SW 1271 (cell line): ENCODE results near the gene HLA-DQA2.
"Not testable (repeated sequence)": the region's sequence is repeated elsewhere in the genome, so short reads cannot be mapped to it uniquely, and the experiment has no call there.

Source experiments
- DNase-seq, 2 experiments: peaks; one replicate each; lab custom pipeline; 2025; lab: John Stamatoyannopoulos, UW

The HLA-DQA2 gene

GRCh38 chr6:32779036-32779435 lies 37.8 kb downstream of the HLA-DQA2 start:
- no peak for DNase-seq

DNA sequence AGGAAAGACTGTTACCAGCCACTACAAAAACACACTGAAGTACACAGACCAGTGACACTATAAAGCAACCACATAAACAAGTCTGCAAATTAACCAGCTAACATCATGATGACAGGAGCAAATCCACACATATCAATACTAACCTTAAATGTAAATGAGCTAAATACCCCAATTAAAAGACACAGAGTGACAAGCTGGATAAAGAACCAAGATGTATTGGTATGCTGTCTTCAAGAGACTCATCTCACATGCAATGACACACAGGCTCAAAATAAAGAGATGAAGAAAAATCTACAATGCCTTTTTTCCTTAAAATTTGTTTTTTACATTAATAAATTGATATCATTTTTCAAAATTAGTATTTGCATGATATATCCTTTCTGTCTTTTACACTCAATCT lies 41.7 kb downstream of the HLA-DQA2 start:
- DNase-seq: not testable (repeated sequence)

GRCh38 chr6:32785781-32786533 lies 44.8 kb downstream of the HLA-DQA2 start:
- DNase-seq: peak in 1 of 2 experiments; percentile 67

DNA sequence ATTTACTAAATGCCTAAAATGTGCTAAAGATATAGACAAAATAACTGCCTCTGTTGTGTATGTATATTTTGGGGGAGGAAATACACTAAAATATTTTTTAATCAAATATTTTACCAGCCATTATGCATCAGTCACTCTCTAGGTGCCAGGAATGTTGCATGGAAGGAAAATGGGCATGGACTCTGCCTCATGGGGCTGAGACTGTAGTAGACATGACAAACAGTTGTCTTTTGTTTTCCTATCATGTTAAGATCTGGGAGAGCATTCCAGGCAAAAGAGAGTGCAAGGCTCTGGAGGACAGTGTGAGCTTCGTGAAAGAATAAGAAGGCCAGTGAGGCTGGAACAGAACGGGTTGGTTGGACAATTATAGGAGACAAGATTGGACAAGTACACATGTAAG lies 49.1 kb downstream of the HLA-DQA2 start:
- DNase-seq: no peak

DNA sequence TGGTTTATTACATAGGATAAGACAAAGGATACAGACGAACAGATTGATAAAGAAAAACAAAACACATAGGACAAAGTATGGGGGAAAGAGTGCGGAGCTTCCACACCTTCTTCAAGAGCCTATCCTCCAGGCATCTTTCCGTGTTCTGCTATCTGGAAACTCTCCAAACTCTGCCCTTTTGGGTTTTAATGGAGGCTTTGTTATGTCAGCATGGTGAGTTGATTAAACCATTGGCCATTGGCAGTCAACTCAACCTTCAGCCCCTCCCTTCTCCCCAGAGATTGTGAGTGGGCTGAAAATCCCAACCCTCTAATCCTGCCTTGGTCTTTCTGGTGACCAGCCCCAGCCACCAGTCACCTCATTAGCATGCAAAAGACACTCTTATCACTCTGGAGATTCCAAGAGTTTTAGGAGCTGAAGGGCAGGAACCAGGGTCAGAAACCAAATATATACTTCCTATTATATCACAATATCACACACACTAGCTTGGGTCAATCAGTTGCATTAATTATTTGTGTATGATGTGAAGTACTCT lies 51.8 kb downstream of the HLA-DQA2 start:
- no peak for DNase-seq

DNA sequence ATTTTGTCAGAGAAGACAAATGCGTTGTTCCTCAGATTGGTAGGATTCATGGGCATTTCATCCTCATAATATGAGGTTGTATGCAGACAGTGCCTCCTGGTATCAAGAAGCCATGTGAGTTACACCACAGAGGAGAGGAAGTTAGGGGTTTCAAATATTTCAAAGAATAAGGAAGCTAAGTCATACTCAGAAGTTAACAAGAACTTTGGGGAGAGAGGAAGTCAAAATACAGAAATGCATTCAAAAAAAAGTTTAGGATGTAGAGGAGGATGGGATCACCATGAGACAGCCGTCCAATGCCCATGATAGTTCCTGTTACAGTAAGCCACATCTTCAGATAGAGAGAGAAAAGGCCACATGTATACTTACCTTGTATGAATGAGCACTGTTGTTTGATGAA lies 53.3 kb downstream of the HLA-DQA2 start:
- no peak for DNase-seq
